ENCODE data around the gene CSRP1. TPM values are rescaled to one million over a fixed set of nuclear protein-coding genes. Genes with fewer than 3 reads are reported as not detected.
"Not testable (repeated sequence)": the region's sequence is repeated elsewhere in the genome, so short reads cannot be mapped to it uniquely, and the experiment has no call there.

CSRP1 gene
- total RNA-seq, result 10 to 100 TPM; 13.2 to 57.6 TPM

GRCh38 chr1:201506557-201507359, at the start of gene CSRP1:
Gene CSRP1 (minus strand): TSS chr1:201507123. CDS start chr1:201496303, 10,820 bp downstream.
- DNase-seq (ENCODE audit: low spot score in 2 of 2), result peak; percentile 71 to 84
- Mint-ChIP-seq H3K36me3 (peaks cover 0 to 7% of the 10 kb centered on the region in 2 donors), H3K9me3 (no peaks in the 10 kb centered on the region), H3K27ac (peak within 1 kb of the TSS; percentile 87 to 91)
- ATAC-seq, result peak; percentile 93 to 98

GRCh38 chr1:201555593-201555945, 48.6 kb upstream of the CSRP1 start:
- Mint-ChIP-seq H3K9me3 (no peaks in the 10 kb centered on the region), H3K27ac (no peak overlapping the region), H3K36me3 (no peaks in the 10 kb centered on the region)
- DNase-seq (ENCODE audit: low spot score in 2 of 2), result no peak
- no peak for ATAC-seq

- ATAC-seq (no peak), DNase-seq (ENCODE audit: low spot score in 2 of 2) (no peak)
- no peaks in the 10 kb centered on the region for H3K36me3 Mint-ChIP-seq
- no peak overlapping the region for H3K27ac Mint-ChIP-seq
- H3K9me3 Mint-ChIP-seq, result no peaks in the 10 kb centered on the region
Observed at GRCh38 chr1:201554789-201555592, 48.1 kb upstream of the CSRP1 start.

GRCh38 chr1:201554190-201554600, 47.3 kb upstream of the CSRP1 start:
- ATAC-seq, result no peak
- no peaks in the 10 kb centered on the region for H3K36me3 Mint-ChIP-seq
- no peak for DNase-seq (ENCODE audit: low spot score in 2 of 2)
- H3K27ac Mint-ChIP-seq, result no peak overlapping the region
- no peaks in the 10 kb centered on the region for H3K9me3 Mint-ChIP-seq

GRCh38 chr1:201553496-201554189, 46.7 kb upstream of the CSRP1 start:
- Mint-ChIP-seq H3K36me3 (no peaks in the 10 kb centered on the region), H3K9me3 (no peaks in the 10 kb centered on the region), H3K27ac (no peak overlapping the region)
- DNase-seq (ENCODE audit: low spot score in 2 of 2) (no peak), ATAC-seq (no peak)

- no peak for DNase-seq (ENCODE audit: low spot score in 2 of 2)
- H3K9me3 Mint-ChIP-seq, result no peaks in the 10 kb centered on the region
- H3K27ac Mint-ChIP-seq, result peak overlapping the region in 1 of 2 donors; percentile 30
Observed at GRCh38 chr1:201552941-201553351, 46.0 kb upstream of the CSRP1 start.

GRCh38 chr1:201551877-201552731, 45.2 kb upstream of the CSRP1 start:
- Mint-ChIP-seq H3K36me3 (no peaks in the 10 kb centered on the region), H3K9me3 (no peaks in the 10 kb centered on the region), H3K27ac (peak overlapping the region in 1 of 2 donors; percentile 30)
- DNase-seq (ENCODE audit: low spot score in 2 of 2) (no peak), ATAC-seq (peak in 1 of 2 donors; percentile 61)

More at GRCh38 chr1:201552941-201553351, 46.0 kb upstream of the CSRP1 start:
- H3K36me3 Mint-ChIP-seq, result no peaks in the 10 kb centered on the region
- ATAC-seq, result no peak

GRCh38 chr1:201551096-201551495, 44.2 kb upstream of the CSRP1 start:
- H3K9me3 Mint-ChIP-seq, result no peaks in the 10 kb centered on the region
- H3K27ac Mint-ChIP-seq, result no peak overlapping the region
- DNase-seq (ENCODE audit: low spot score in 2 of 2), result no peak
- H3K36me3 Mint-ChIP-seq, result no peaks in the 10 kb centered on the region
- ATAC-seq, result no peak

- H3K9me3 Mint-ChIP-seq; H3K36me3 Mint-ChIP-seq; ATAC-seq; DNase-seq (ENCODE audit: low spot score in 2 of 2); H3K27ac Mint-ChIP-seq: not testable (repeated sequence)
Observed at GRCh38 chr1:201549522-201549921, 42.6 kb upstream of the CSRP1 start.

GRCh38 chr1:201545851-201546492, 39.0 kb upstream of the CSRP1 start:
- H3K27ac Mint-ChIP-seq, result no peak overlapping the region
- H3K9me3 Mint-ChIP-seq, result no peaks in the 10 kb centered on the region
- peaks cover 0 to 4% of the 10 kb centered on the region in 2 donors for H3K36me3 Mint-ChIP-seq
- no peak for DNase-seq (ENCODE audit: low spot score in 2 of 2)
- ATAC-seq, result peak in 1 of 2 donors; percentile 40

- no peak for ATAC-seq
- Mint-ChIP-seq H3K36me3 (peaks cover 0 to 7% of the 10 kb centered on the region in 2 donors), H3K27ac (no peak overlapping the region), H3K9me3 (no peaks in the 10 kb centered on the region)
- DNase-seq (ENCODE audit: low spot score in 2 of 2), result no peak
Observed at GRCh38 chr1:201544710-201545109, 37.8 kb upstream of the CSRP1 start.

GRCh38 chr1:201543871-201544642, 37.1 kb upstream of the CSRP1 start:
- H3K9me3 Mint-ChIP-seq, result no peaks in the 10 kb centered on the region
- peak overlapping the region in 1 of 2 donors; percentile 17 for H3K27ac Mint-ChIP-seq
- no peak for ATAC-seq
- H3K36me3 Mint-ChIP-seq, result peaks cover 0 to 7% of the 10 kb centered on the region in 2 donors
- DNase-seq (ENCODE audit: low spot score in 2 of 2), result no peak

- ATAC-seq (no peak), DNase-seq (ENCODE audit: low spot score in 2 of 2) (no peak)
- Mint-ChIP-seq H3K36me3 (peaks cover 0 to 7% of the 10 kb centered on the region in 2 donors), H3K9me3 (no peaks in the 10 kb centered on the region), H3K27ac (no peak overlapping the region)
Observed at GRCh38 chr1:201542309-201543035, 35.5 kb upstream of the CSRP1 start.

GRCh38 chr1:201540846-201541735, 34.2 kb upstream of the CSRP1 start:
- peaks cover 0 to 7% of the 10 kb centered on the region in 2 donors for H3K36me3 Mint-ChIP-seq
- DNase-seq (ENCODE audit: low spot score in 2 of 2) (no peak), ATAC-seq (no peak)
- no peaks in the 10 kb centered on the region for H3K9me3 Mint-ChIP-seq
- H3K27ac Mint-ChIP-seq, result no peak overlapping the region

Measured in activated naive CD4-positive, alpha-beta T cell treated with anti-CD3 and anti-CD28 coated beads, Interleukin-2, amount 50 U/mL, for 72 hours (primary cell).